WERI-Rb-1 (cell line): ENCODE results near the gene RBM10.
A peak's percentile ranks its signal among the peaks of the same experiment; 100 is the strongest.
"Not testable (repeated sequence)": the region's sequence is repeated elsewhere in the genome, so short reads cannot be mapped to it uniquely, and the experiment has no call there.

Source experiments
- DNase-seq: peaks from one replicate; pipeline ENCODE4 v3.0.0-alpha.2; 2020
- H3K27ac ChIP-seq: fragments of 250-450 bp; sonication (Bioruptor Pico); 2 replicates; pipeline ENCODE4 v1.5.1; 2020; ENCODE audit warnings: mild to moderate bottlenecking, moderate library complexity
- H3K27me3 ChIP-seq: fragments of 250-450 bp; sonication (Bioruptor Pico); 2 replicates; pipeline ENCODE4 v1.5.1; 2021; ENCODE audit warnings: mild to moderate bottlenecking, low read depth, moderate library complexity; ENCODE audit not compliant: insufficient read depth, severe bottlenecking
- H3K36me3 ChIP-seq: fragments of 250-450 bp; sonication (Bioruptor Pico); 2 replicates; pipeline ENCODE4 v1.5.1; 2020; ENCODE audit warnings: mild to moderate bottlenecking, moderate library complexity
- H3K4me3 ChIP-seq: 2 replicates; pipeline ENCODE4 v1.5.1; 2011; ENCODE audit warnings: low read depth, mild to moderate bottlenecking, control low read depth, low read length
- H3K9me3 ChIP-seq: fragments of 250-450 bp; sonication (Bioruptor Pico); 2 replicates; pipeline ENCODE4 v1.5.1; 2021; ENCODE audit warnings: mild to moderate bottlenecking, moderate library complexity; ENCODE audit not compliant: severe bottlenecking
- CTCF ChIP-seq: IDR thresholded peaks from 2 replicates; pipeline ENCODE4 v1.5.1; 2011; ENCODE audit warnings: low read depth, mild to moderate bottlenecking, control low read depth, inconsistent platforms, low read length

Gene RBM10

GRCh38 chrX:47112316-47112954 is 32.6 kb upstream of the RBM10 start:
- Histone ChIP-seq H3K27me3 (peaks cover 7% of the 10 kb centered on the region), H3K4me3 (no peak overlapping the region), H3K36me3 (no peaks in the 10 kb centered on the region), H3K27ac (no peak overlapping the region), H3K9me3 (no peaks in the 10 kb centered on the region)
- no peak for TF ChIP-seq CTCF
- DNase-seq, result no peak

- H3K4me3 ChIP-seq, H3K27ac ChIP-seq, H3K27me3 ChIP-seq, H3K36me3 ChIP-seq, H3K9me3 ChIP-seq, DNase-seq: not testable (repeated sequence)
These were observed 28.4 kb upstream of the RBM10 start for GRCh38 chrX:47116551-47117110.

- not testable (repeated sequence) for H3K36me3 ChIP-seq, H3K9me3 ChIP-seq, H3K27me3 ChIP-seq, DNase-seq, H3K4me3 ChIP-seq, H3K27ac ChIP-seq
These were observed 20.6 kb upstream of the RBM10 start for GRCh38 chrX:47124466-47124865.

- Histone ChIP-seq H3K27ac (peak overlapping the region; percentile 69), H3K36me3 (no peaks in the 10 kb centered on the region), H3K4me3 (peak overlapping the region; percentile 57), H3K27me3 (peaks cover 6% of the 10 kb centered on the region), H3K9me3 (no peaks in the 10 kb centered on the region)
- DNase-seq, result peak; percentile 88
- no peak for TF ChIP-seq CTCF
These were observed 15.7 kb upstream of the RBM10 start for GRCh38 chrX:47129157-47129898.

- no peaks in the 10 kb centered on the region for H3K36me3 ChIP-seq
- peaks cover 6% of the 10 kb centered on the region for H3K27me3 ChIP-seq
- no peak overlapping the region for H3K27ac ChIP-seq
- TF ChIP-seq CTCF, result no peak
- DNase-seq, result no peak
- peak overlapping the region; percentile 57 for H3K4me3 ChIP-seq
- no peaks in the 10 kb centered on the region for H3K9me3 ChIP-seq
These were observed 15.1 kb upstream of the RBM10 start for GRCh38 chrX:47129899-47130358.

- H3K27me3 ChIP-seq, result peaks cover 5% of the 10 kb centered on the region
- TF ChIP-seq CTCF, result no peak
- H3K27ac ChIP-seq, result no peak overlapping the region
- no peaks in the 10 kb centered on the region for H3K36me3 ChIP-seq
- H3K9me3 ChIP-seq, result no peaks in the 10 kb centered on the region
- DNase-seq, result no peak
- no peak overlapping the region for H3K4me3 ChIP-seq
These were observed 11.5 kb upstream of the RBM10 start for GRCh38 chrX:47133493-47133892.

GRCh38 chrX:47135650-47136049 is 9.4 kb upstream of the RBM10 start:
- H3K9me3 ChIP-seq, H3K36me3 ChIP-seq, DNase-seq, H3K27ac ChIP-seq, H3K4me3 ChIP-seq: not testable (repeated sequence)
- peaks cover 13% of the 10 kb centered on the region for H3K27me3 ChIP-seq
